K562 (cell line): Measurements from ENCODE around the gene FGF14. TPM values are rescaled to one million over a fixed set of nuclear protein-coding genes. Genes with fewer than 3 reads are reported as not detected.

Source experiments
- ATAC-seq: fragments of 200-7000 bp; cut with Tn5 transposase; 3 replicates; pipeline ENCODE4 v1.9.1; 2020; ENCODE audit warnings: moderate library complexity
- BruUV-seq: library from RNA; stranded (reverse); fragments of 400-500 nt; replicated peaks from 2 replicates; lab custom pipeline; 2021; lab: Mats Ljungman, UMichigan
- CTCF ChIA-PET: fragments of 300-600 bp; formaldehyde crosslinking; extraction: SDS; loops from one replicate; lab custom pipeline; 2021; ENCODE audit warnings: low intra/inter-chr PET ratio; lab: Yijun Ruan, JAX
- POLR2A ChIA-PET: fragments of 300-600, 350-650 bp; sonication (Branson Sonifier 250); formaldehyde crosslinking; extraction: SDS; loops from one replicate; lab custom pipeline; 2021; ENCODE audit warnings: antibody characterized with exemption, inconsistent platforms; lab: Yijun Ruan, JAX
- DNase-seq, 4 experiments: peaks; one replicate each; pipeline versions ENCODE4 v3.0.0 to v3.0.0-alpha.2; 2011 to 2018; ENCODE audit warnings: low spot score in 3 of 4, mixed read lengths in 3 of 4; ENCODE audit errors: extremely low read depth in 1 of 4
- FAIRE-seq: peaks from 2 replicates; lab custom pipeline; 2011; peaks lifted over from hg19 to GRCh38; lab: Jason Lieb, UNC
- H2AFZ ChIP-seq: 2 replicates; pipeline ENCODE4 v1.6.0; 2011; ENCODE audit warnings: low read depth, low read length, control low read depth, inconsistent platforms
- H3K27ac ChIP-seq: fragments of 200-600 bp; 3 replicates; pipeline ENCODE4 v1.8.0; 2011; ENCODE audit warnings: low read depth, mild to moderate bottlenecking, control low read depth, inconsistent platforms, low read length, moderate library complexity, mixed read lengths; ENCODE audit errors: extremely low read depth
- H3K27me3 ChIP-seq, 2 experiments: fragments of 300-600 bp in 1 of 2; 2 replicates in 1 of 2; 3 replicates in 1 of 2; pipeline versions ENCODE4 v1.6.0 to v1.8.0; 2011; ENCODE audit warnings: inconsistent platforms in 2 of 2, low read length in 2 of 2, mild to moderate bottlenecking in 1 of 2, mixed read lengths in 1 of 2, moderate library complexity in 1 of 2; ENCODE audit not compliant: control insufficient read depth in 2 of 2, insufficient read depth in 2 of 2
- H3K36me3 ChIP-seq: fragments of 300-600 bp; 3 replicates; pipeline ENCODE4 v1.8.0; 2011; ENCODE audit warnings: mild to moderate bottlenecking, low read length, inconsistent platforms; ENCODE audit not compliant: control insufficient read depth, insufficient read depth
- H3K4me1 ChIP-seq, 2 experiments: fragments of 200-600 bp in 1 of 2; replicated peaks in 1 of 2; 2 replicates in 1 of 2; 3 replicates in 1 of 2; pipeline versions ENCODE4 v1.5.1 to v1.8.0; 2011; ENCODE audit warnings: inconsistent platforms in 2 of 2, low read length in 2 of 2, mild to moderate bottlenecking in 1 of 2, mixed read lengths in 1 of 2, moderate library complexity in 1 of 2; ENCODE audit not compliant: control insufficient read depth in 2 of 2, insufficient read depth in 2 of 2
- H3K4me2 ChIP-seq: 2 replicates; pipeline ENCODE4 v1.6.1; 2011; ENCODE audit warnings: low read length, control low read depth, inconsistent platforms, mixed read lengths; ENCODE audit not compliant: insufficient read depth
- H3K4me3 ChIP-seq: fragments of 200-600 bp; sonication (generic), shearing (Covaris generic); 2 replicates; pipeline ENCODE4 v1.5.1; 2016; ENCODE audit warnings: control low read depth, inconsistent platforms
- H3K79me2 ChIP-seq: fragments of 200-600 bp; 3 replicates; pipeline ENCODE4 v1.8.0; 2011; ENCODE audit warnings: low read length, inconsistent platforms; ENCODE audit not compliant: control insufficient read depth, insufficient read depth
- H3K9ac ChIP-seq, 2 experiments: 2 replicates each; pipeline versions ENCODE4 v1.6.0 to v1.6.1; 2011; ENCODE audit warnings: low read depth in 2 of 2, low read length in 2 of 2, control low read depth in 1 of 2, inconsistent platforms in 1 of 2, mild to moderate bottlenecking in 1 of 2, mixed read lengths in 1 of 2; ENCODE audit not compliant: insufficient read depth in 1 of 2
- H3K9me1 ChIP-seq: one replicate; pipeline ENCODE4 v1.6.0; 2011; ENCODE audit warnings: inconsistent platforms, mild to moderate bottlenecking, low read length, moderate library complexity; ENCODE audit not compliant: control insufficient read depth, insufficient read depth
- H3K9me3 ChIP-seq: replicated peaks from 2 replicates; pipeline ENCODE4 v1.5.1; 2011; ENCODE audit warnings: low read depth, low read length, inconsistent platforms; ENCODE audit not compliant: control insufficient read depth, insufficient read depth
- H4K20me1 ChIP-seq: replicated peaks from 2 replicates; pipeline ENCODE4 v1.6.1; 2011; ENCODE audit warnings: low read length, inconsistent platforms, mixed read lengths; ENCODE audit not compliant: control insufficient read depth, insufficient read depth
- EGR1 ChIP-seq: fragments of 450-650 bp; conservative IDR thresholded peaks from 2 replicates; pipeline ENCODE4 v1.6.1; 2017; ENCODE audit warnings: mild to moderate bottlenecking
- POLR3A ChIP-seq: IDR thresholded peaks from 2 replicates; pipeline ENCODE4 v1.6.1; 2011; ENCODE audit warnings: borderline replicate concordance, mild to moderate bottlenecking, moderate library complexity; ENCODE audit not compliant: insufficient read length, insufficient read depth; ENCODE audit errors: extremely low read depth
- PURB ChIP-seq: sonication (generic); formaldehyde crosslinking; IDR thresholded peaks from 2 replicates; pipeline ENCODE4 v1.9.0; 2021; ENCODE audit warnings: low read depth, mild to moderate bottlenecking, missing genetic modification reagents
- RBM17 ChIP-seq: fragments of 200-400 bp; formaldehyde crosslinking; IDR thresholded peaks from 2 replicates; pipeline ENCODE4 v1.6.1; 2017; ENCODE audit warnings: low read depth, mild to moderate bottlenecking, low read length, borderline replicate concordance
- SIX5 ChIP-seq, 2 experiments: IDR thresholded peaks; 2 replicates each; pipeline ENCODE4 v1.6.1; 2011; ENCODE audit warnings: low read length in 2 of 2, borderline replicate concordance in 1 of 2, low read depth in 1 of 2, mild to moderate bottlenecking in 1 of 2, moderate library complexity in 1 of 2; ENCODE audit not compliant: insufficient read depth in 1 of 2
- SRSF9 ChIP-seq: fragments of 200-400 bp; formaldehyde crosslinking; IDR thresholded peaks from 2 replicates; pipeline ENCODE4 v1.6.1; 2017; ENCODE audit warnings: low read depth, low read length, borderline replicate concordance
- TRIM24 ChIP-seq, 2 experiments: fragments of 450-650 bp; IDR thresholded peaks; 2 replicates each; pipeline ENCODE4 v1.6.1; 2016
- TSC22D4 ChIP-seq: fragments of 450-650 bp; IDR thresholded peaks from 2 replicates; pipeline ENCODE4 v1.6.1; 2016; ENCODE audit warnings: missing genetic modification characterization, missing biosample characterization, control low read depth
- ZNF24 ChIP-seq: fragments of 450-650 bp; IDR thresholded peaks from 2 replicates; pipeline ENCODE4 v1.6.1; 2016
- ZNF316 ChIP-seq: fragments of 450-650 bp; IDR thresholded peaks from 2 replicates; pipeline ENCODE4 v1.6.1; 2016
- ZNF445 ChIP-seq: fragments of 250-450 bp; sonication (Bioruptor Pico); IDR thresholded peaks from 2 replicates; pipeline ENCODE4 v1.4.0; 2020; ENCODE audit warnings: low read depth, mild to moderate bottlenecking, moderate library complexity
- ZNF561 ChIP-seq: fragments of 450-650 bp; formaldehyde crosslinking; conservative IDR thresholded peaks from 2 replicates; pipeline ENCODE4 v1.4.0; 2020; ENCODE audit warnings: mild to moderate bottlenecking, moderate library complexity
- ZNF589 ChIP-seq: fragments of 200-800 bp; sonication (Bioruptor generic); IDR thresholded peaks from 2 replicates; pipeline ENCODE4 v1.6.1; 2016; ENCODE audit warnings: low read depth, missing genetic modification characterization, missing compliant biosample characterization
- ZNF644 ChIP-seq: fragments of 200-800 bp; sonication (Bioruptor generic); IDR thresholded peaks from 2 replicates; pipeline ENCODE4 v1.6.1; 2016; ENCODE audit warnings: low read depth, missing genetic modification characterization, missing compliant biosample characterization
- WGBS: fragments of 100-300 bp; shearing (Covaris generic); methylation state at CpG from one replicate; pipeline ENCODE4 v1.1.6; 2016; ENCODE audit warnings: low coverage, mixed read lengths; ENCODE audit not compliant: insufficient coverage; ENCODE audit errors: missing lambda C conversion rate; 5-methylcytosine and 5-hydroxymethylcytosine counted together
- in situ Hi-C: fragments of 300-500 bp; cut with MboI; formaldehyde crosslinking; loops from 4 replicates; pipeline ENCODE4 v1.15.0; 2018; ENCODE audit warnings: inconsistent platforms, mixed read lengths
- intact Hi-C: fragments of 100-400 bp; cut with micrococcal nuclease; formaldehyde crosslinking; loops from 2 replicates; pipeline ENCODE4 v1.14.2; 2022
- polyA plus RNA-seq, 8 experiments: library from polyadenylated mRNA; depleted of rRNA in 4 of 8; stranded (reverse) in 5 of 8; unstranded in 3 of 8; fragments of >200 nt; fragmentation: Nextera tagmentation in 2 of 8; fragmentation: Illumina TruSeq in 1 of 8; extraction: Ambion mirVana in 2 of 8; extraction: Trizol in 1 of 8; gene quantifications; 2 replicates each; pipeline versions ENCODE4 v1.2.1 to v1.2.3, GENCODE V29; 2011 to 2014; ENCODE audit warnings: inconsistent platforms in 1 of 8, missing spikeins in 1 of 8
- total RNA-seq, 7 experiments: library from RNA; depleted of rRNA in 6 of 7; stranded (reverse); fragments of >200 nt in 6 of 7; fragmentation: Illumina TruSeq in 2 of 7; extraction: Trizol in 2 of 7; gene quantifications; 2 replicates each; pipeline versions ENCODE4 v1.2.1 to v1.2.3, GENCODE V29; 2011 to 2021; ENCODE audit warnings: low replicate concordance in 1 of 7

Gene FGF14
- total and polyA plus RNA-seq, 9 of the 15 experiments (the other 6 are each of a cell fraction or from before 2014, with no cell fraction given) = not detected

DNA sequence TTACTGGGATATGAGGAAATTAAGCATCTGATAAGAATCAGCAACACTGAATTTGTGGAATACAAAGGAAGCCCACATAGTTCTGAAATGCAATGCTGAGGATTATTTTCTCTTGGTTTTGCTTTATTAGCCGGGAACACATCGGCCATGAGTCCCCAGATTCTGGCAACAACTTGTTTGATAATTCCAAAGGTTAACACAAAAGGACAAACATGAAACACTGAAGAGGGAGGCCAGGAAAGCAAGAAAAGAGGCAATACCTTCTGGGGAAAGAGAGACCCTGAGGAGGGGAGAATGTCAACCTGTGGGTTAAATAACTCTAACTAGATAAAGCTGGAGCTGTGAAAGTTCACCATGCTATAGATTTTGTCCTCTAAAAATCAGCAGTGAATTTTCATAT is 663.5 kb downstream of the FGF14 start:
- POLR2A ChIA-PET = no interaction called here
- no peaks in the 10 kb centered on the region for H3K27me3 ChIP-seq
- CTCF ChIA-PET = no interaction called here
- no peak overlapping the region for H3K4me2 ChIP-seq
- H3K27ac ChIP-seq = no peak overlapping the region
- DNase-seq (no peak), FAIRE-seq (no peak), ATAC-seq (no peak)
- H3K9me3 ChIP-seq = no peaks in the 10 kb centered on the region
- intact Hi-C loops (no loop called here), in situ Hi-C loops (no loop called here)
- TF ChIP-seq TSC22D4 (tag) (no peak), ZNF316 (no peak), ZNF561 (CRISPR knock-in tag) (no peak), TRIM24 (IDR thresholded peaks at IDR 0.05) (no peak), ZNF589 (CRISPR knock-in tag) (no peak), ZNF644 (tag) (no peak), RBM17 (no peak), EGR1 (no peak), PURB (CRISPR knock-in tag) (no peak), SIX5 (IDR thresholded peaks at IDR 0.05; ENCODE audit: borderline replicate concordance in 1 of 2, insufficient read depth in 1 of 2, low read depth in 1 of 2, low read length in 2 of 2) (no peak), SRSF9 (no peak), ZNF24 (no peak), ZNF445 (CRISPR knock-in tag) (no peak), POLR3A (no peak)
- no peak overlapping the region for H3K4me3 ChIP-seq
- no peaks in the 10 kb centered on the region for H4K20me1 ChIP-seq
- H3K4me1 ChIP-seq = no peaks in the 10 kb centered on the region
- no TSS peak for BruUV-seq
- H3K36me3 ChIP-seq = no peaks in the 10 kb centered on the region
- no peak overlapping the region for H3K9ac ChIP-seq
- H3K9me1 ChIP-seq = no peaks in the 10 kb centered on the region
- 0% methylated on average over 2 of the region's 2 CpGs for WGBS
- H2AFZ ChIP-seq = no peak overlapping the region
- H3K79me2 ChIP-seq = no peaks in the 10 kb centered on the region
